DMS53 treated with DMSO at 0.1 percent for 48 hours (cell line): ENCODE measurements around the gene ZBTB7B.

ENCODE experiments used
- DNase-seq: peaks from one replicate; lab custom pipeline; 2025; ENCODE audit not compliant: unreplicated experiment; lab: John Stamatoyannopoulos, UW

Gene ZBTB7B

DNA sequence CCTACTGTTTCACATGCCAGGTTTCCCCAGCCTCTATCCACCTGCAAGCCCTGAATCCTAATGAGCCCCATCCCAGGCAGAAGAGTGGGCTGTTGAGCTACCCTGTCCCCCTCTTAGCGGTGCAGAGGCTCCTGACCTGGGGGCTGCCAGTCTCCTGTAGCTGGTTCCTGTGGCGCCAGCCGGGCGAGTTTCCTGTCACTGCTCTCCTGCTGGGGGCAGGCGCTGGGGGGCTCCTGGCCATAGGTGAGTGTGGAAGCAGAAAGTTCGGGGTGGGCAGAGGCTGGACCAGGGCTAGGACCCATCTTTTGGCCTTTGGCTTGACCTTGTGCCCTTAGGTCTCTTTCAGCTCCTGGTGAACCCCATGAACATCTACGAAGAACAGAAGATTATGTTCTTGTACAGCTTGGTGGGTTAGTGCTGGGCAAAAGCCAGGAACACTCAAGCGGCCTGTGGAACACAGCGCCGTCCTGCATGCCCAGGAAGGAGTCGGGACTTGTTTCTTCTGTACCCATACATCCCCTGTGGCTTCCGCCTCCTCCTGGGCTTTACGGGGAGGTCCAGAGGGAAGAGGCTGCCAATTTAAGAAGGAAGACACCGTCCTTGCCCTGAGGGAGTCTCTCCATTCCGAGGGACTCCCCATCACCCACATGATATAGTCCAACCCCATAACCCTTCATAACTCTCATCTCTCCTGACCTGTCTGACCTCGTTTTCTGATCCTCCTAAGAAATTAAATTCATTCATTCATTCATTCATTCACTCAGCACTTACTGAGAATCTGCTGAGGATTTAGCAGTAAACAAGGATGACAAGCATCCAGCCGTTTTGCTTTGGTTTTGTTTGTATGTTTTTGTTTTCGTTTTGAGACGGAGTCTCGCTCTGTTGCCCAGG is 32.0 kb downstream of the ZBTB7B start:
- no peak for DNase-seq

DNA sequence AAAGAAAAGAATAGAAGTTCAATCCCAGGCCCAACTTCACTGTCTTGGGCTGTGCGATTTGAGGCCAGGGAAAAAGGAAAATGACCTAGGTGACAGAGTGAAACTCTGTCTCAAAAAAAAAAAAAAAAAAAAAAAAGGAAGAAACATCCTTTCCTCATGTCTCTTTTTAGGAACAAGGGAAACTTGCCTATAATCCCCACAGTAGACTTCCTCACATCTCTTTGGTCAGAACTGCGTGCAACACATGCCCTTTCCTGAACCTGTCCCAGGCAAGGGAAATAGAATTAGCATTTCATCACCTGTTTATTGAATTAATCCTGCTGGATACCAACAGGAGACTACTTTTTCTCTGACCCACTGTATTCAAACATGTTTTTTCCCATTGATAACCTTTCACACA is 33.3 kb downstream of the ZBTB7B start:
- DNase-seq = no peak

DNA sequence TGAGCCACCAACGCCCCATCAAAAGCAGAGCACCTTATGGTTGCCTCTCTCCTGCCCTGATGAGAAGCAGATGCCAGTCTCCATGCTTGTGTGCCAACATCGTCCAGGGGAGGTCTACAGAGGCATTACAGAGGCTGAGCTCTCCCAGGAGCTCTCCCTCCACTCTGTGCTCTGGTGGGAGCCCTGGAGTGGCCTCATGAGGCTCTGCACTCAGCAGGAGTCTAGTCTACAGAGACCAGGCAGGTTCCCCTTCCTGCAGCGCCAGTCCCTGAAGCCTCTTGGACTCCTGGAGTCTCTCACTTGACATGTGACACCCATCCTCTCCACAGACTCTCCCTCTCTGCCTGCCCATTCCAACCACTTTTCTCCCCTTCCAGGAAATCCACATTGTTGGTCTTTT is 34.4 kb downstream of the ZBTB7B start:
- no peak for DNase-seq

DNA sequence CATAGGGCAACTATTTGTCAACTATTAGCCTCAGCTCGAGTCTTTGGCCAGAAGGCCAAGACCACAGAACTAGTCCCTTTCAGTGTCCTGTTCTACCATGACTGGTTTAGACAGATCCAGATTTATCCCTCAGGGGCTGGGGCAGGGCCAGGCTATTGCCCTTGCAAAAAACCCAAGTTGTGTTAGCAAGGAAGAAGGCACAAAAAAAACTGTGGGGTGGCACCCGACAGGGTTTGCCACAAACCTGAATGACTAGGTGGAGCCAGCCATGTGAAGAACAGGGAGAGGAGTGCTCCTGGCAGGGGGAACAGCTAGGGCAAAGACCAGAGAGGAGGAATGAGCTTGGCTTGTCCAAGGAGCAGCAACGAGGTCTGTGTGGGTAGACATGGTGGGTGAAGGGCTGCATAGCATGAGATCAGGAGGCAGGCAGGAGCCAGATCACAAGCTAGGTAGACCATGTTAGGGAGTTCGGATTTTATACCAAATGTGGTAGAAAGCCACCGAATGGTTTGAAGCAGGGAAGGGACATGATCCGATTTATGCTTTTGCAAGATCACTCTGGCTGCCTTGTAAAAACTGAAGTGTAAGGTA is 35.3 kb downstream of the ZBTB7B start:
- no peak for DNase-seq

DNA sequence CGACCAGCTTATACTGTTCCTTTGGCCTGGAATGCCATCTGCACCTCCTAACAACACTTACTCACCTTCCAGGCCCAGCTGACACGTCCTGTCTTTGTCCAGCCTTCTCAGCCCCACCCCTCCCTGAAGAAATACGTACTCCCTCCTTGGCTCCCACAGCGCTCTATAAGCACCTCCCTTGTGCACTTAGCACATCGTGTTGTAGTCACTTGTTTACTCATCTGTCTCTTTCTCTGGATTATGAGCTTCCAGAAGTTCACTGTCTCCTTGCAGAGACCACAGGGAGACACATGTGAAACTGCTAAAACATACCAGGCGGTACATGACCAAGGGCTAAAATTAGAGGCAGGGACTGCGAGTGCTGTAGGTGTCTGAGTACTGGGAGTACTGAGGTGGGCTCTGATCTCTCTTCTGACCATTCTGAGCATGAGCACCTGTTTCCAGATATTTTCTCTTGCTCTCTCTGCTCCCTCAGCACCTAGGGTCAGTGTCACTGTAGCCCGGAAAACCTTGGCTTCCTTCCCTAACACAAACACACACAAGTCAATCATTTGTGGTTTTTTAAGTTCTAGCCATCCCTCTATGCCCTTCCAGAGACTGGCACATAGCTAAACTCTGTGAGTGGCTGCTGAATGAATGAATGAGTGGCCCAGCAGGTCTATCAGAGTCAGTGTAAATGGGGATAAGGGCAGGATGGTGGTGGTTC is 36.2 kb downstream of the ZBTB7B start:
- DNase-seq = no peak

DNA sequence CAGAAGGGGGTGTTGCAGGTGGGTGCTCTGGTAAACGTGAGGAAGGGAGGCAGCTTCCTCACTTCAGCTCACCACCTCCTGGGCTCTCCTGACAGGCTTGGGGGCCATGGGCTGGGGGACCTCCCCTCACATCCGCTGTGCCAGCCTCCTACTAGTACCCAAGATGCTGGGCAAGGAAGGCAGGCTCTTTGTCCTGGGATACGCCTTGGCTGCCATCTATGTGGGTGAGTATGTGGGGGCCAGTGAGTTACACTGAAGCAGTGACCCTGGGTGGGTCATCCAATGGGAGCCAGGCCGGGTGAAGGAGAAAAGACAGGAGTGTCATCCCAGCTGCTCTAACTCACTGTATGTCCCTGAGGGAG is 36.7 kb downstream of the ZBTB7B start:
- DNase-seq = no peak

DNA sequence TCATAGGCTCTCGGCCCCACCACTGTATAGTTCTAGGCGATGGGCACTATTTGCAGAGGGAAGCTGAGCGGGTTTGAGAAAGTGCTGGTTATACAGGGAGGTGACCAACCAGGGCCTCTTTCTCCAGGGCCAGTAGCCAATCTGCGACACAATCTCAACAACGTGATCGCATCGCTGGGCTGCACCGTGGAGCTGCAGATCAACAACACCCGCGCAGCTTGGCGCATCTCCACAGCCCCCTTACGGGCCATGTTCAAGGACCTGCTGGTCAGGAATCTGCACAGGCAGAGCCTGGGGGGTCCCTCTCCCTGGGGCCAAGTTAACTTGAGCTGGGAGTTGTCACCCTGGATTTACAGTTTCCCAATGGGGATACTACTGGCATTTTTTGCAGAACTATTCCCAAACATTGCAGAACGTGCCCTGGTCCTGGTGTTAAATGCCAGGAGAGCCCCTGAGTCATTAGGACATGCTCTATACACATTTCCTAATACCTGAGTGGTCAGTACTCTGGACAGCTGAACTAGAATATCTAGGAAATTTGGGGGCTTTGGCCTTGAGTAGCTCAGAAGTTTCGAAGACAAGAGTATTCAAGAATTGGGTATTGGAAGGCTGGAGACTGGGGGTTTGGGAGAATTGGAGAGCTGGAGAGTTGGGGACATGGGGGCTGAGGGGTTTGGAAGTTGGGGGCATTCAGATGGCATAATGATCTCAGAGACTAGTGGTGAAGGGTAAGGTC is 37.9 kb downstream of the ZBTB7B start:
- no peak for DNase-seq

DNA sequence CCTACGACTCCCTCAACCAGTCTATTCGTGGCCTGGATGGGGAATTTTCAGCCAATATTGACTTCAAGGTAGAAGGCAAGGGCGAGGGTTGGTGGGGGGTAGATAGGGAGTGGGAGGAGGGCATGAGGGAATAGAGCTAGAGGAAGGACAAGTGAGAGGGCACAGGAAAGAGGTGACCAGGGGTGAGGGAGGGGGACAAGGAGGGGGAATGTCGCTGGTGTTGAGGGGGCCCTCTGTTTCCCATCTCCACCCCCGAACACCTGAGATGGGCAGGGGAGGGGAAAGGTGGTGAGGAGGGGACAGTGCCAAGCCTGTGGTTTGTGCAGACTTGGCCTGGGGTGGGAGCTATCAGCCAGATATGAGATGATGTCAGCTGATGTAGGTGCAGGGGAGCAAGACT is 40.2 kb downstream of the ZBTB7B start:
- DNase-seq = no peak

DNA sequence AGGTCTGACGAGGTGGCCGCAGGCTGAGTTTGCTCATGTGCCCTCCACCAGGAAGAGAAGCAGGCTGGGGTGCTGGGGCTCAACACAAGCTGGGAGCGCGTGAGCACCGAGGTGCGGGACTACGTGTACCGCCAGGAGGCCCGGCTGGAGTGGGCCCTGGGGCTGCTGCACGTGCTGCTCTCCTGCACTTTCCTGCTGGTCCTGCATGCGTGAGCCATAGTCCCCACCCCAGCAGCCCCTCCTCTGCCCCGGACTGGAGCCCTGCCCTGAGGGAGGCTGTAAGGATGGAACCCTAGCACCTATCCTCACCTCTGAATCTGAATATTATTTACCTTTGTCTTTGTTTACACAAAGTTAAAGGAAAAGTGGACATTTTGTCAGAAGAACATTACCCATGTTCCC is 40.7 kb downstream of the ZBTB7B start:
- DNase-seq = no peak

DNA sequence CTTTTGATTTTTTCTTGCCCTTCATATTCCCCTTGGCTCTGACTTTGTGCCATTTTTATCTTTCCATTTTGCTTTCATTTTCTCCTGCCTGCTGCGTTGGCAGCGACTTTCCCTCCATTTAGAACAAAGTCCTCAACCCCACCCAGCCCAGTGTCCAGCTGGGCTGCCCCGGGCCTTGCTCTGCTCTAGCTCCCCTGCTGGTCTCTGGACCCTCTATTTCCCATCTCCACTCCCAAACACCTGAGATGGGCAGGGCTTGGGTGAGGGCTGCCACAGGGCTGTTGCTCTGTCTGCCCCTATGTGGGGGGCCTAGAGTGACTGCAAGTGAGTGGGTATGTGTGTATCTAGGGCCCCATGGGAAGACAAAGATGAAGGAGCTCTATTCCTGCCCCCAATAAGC is 41.2 kb downstream of the ZBTB7B start:
- no peak for DNase-seq

DNA sequence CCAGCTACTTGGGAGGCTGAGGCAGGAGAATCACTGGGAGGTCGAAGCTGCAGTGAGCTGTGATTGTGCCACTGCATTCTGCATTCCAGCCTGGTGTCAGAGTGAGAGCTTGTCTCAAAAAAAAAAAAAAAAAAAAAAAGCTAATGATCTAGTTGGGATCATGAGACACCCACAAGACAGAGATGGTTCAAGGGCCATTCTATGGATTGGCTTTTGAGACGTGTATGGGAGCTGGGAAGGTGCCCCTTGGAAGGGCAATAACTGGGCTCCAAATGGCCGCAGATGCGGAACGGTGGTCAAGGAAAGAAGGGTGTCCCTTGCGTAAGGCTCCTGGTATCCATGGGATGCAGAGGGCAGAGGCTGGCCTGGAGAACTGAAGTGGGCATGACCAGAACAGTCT is 41.8 kb downstream of the ZBTB7B start:
- DNase-seq = no peak

DNA sequence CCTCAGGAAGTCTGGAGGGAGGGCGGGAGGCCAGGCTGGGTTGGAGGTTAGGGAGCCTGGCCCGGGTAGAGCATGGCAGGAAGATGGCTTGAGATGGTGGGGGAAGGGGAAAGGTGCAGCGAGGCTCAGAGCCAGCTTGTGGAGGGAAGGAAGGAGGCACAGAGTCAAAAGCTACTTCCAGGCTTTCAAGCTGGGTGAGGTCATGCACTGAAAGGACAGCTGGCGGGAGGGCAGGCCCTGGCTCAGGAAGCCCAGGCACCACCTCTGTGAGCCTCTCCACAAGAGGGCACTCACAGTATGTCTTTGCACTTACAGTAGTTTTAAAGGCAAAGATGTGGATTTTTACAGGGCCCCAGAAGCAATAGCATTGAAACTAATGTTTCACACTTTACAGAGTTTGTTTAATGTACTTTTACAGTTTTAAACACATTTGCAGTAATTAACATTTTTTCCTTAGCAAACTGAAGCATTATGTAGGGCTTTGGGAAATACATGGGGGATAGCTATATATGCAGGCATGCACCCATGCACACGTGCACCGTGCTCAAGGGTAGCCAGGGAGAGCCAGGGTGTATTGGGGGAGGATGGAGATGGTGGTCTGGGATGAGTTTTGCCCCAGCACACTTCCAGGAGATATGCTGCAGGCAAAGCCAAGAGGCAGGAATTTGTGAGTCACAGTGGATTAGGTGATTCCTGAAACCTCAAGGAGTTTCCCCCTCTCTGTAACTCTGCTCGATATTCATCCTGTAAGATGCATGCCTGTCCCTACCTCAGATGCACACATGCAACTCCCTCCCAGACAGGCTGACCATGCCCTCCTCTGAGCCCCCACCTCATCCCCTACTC is 42.4 kb downstream of the ZBTB7B start:
- peak; percentile 85 for DNase-seq

DNA sequence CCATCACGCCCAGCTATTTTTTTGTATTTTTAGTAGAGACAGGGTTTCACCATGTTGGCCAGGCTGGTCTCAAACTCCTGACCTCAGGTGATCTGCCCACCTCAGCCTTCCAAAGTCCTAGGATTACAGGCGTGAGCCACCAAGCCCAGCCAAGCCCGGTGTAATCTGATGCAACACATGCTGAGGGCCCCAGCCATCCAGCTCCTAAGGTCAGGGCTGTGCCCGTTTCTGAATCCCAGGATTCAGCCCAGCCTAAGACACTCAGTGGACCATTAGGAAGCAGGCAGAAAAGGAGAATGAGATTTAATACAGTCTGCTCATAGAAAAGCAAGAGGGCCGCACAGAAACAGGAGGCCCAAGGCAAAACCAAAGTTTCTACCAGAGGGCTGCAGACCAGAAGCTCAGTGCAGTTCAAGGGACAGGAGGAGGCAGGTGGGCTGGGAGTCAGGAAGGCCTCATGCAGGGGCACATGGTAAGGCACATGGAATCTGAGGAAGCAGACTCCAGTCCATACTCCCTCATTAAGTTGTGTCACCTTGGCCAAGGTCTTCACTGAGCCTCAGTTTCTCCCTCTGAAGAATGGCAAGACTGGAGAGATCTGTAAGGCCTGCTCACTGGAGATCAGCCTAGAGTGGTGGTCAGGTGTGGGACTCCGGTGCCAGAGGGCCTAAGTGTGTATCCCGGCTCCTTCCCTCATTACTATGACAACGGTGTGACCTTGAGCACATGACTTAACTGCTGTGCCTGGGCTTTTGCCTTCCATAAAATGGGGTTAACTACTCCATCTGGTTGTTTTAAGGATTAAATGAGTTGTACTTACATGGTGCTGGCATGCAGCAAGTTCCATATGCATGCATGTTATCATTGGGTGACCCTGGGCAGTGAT is 46.1 kb downstream of the ZBTB7B start:
- no peak for DNase-seq

DNA sequence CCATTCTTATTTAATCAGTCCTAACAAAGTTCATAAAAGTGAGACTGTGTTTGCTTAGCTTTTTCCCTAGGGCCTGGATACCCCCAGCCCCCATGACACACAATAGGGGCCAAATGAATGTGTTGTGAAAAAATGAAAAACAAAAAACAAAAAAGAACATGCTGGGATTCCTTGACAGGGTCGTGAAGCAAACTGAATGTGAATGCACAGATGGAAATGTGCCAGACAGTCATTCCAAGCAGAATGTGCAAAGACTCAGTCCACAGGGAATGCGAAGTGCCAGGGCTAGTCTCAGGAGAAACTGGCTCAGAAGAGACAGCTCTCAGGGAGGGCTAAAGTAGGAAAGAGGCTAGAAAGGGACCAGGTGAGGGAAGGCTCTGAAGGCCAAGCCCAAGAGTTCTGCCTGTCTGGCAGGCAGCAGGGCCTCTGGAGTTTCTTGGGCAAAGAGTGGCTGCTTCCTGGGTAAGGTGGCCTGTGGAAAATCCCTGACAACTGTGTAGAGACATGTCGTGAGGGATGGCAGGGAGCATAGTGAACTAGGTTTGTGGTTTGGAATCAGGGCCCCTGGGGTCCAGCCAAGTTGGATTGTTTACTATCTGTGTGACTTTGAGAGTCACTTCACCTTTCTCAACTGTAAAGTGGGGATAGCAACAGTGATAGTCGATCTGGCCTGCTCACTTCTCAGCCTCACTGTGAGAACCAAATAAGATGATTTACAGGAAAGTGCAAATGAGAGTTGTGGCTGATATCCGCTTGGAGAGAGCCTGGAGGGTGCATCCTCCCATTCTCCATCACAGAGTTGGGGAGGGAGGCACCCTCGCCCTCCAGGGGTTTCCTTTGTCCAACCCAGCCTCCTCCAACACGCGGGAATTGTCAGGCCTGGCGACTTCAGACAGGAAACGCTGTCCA is 47.3 kb downstream of the ZBTB7B start:
- no peak for DNase-seq

DNA sequence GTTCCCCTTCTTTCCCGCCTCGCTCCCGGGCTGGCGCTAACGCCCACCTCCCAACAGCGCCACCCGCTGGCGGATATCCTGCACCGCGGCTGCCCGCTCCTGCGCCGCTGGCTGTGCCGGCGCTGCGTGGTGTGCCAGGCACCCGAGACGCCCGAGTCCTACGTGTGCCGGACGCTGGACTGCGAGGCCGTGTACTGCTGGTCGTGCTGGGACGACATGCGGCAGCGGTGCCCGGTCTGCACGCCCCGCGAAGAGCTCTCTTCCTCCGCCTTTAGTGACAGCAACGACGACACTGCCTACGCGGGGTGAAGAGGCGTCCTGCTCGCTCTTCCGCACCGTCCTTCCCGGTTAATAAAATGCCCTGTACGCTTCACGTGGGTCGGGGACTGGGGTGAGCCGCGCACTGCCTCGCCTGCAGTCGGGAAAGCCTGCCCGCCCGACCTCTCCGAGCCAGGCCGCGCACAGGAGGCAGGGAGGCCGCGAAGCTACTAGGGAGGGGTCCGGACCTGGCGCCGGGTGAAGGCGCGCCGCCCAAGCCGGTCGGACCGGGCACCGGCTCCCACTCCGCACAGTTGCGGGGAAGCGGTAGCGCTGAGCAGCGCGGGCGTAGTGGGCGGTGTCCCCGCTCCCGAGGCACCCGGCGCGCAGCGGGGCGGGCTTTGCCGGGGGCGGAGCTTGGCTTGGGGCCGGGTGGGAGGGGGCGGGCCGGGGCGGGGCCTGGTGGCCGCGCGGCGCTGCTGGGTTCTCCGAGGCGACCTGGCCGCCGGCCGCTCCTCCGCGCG is 48.1 kb downstream of the ZBTB7B start, which contains the start of gene ADAM15:
Gene ADAM15, plus strand, starts transcription at position 757 of the 782 bp plus-strand sequence. CDS start 71 bp downstream, outside the sequence.
- peak; percentile 91 for DNase-seq

DNA sequence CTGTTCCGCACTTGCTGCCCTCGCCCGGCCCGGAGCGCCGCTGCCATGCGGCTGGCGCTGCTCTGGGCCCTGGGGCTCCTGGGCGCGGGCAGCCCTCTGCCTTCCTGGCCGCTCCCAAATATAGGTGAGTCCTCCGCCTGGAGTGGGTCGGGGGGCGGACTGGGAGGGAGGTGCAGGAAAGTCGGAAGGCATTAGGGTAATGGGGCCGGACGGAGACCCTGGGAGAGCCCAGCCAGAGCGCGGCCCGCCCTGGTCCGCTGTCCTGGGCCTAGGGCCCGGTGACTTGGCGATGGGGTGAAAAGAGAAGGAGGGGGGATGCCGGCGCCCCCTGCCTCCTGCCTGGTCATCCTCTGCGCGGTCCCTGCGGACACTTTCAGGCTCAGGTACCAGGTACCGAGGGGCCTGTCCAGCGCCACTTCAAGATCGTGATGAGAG is 48.8 kb downstream of the ZBTB7B start:
- no peak for DNase-seq

DNA sequence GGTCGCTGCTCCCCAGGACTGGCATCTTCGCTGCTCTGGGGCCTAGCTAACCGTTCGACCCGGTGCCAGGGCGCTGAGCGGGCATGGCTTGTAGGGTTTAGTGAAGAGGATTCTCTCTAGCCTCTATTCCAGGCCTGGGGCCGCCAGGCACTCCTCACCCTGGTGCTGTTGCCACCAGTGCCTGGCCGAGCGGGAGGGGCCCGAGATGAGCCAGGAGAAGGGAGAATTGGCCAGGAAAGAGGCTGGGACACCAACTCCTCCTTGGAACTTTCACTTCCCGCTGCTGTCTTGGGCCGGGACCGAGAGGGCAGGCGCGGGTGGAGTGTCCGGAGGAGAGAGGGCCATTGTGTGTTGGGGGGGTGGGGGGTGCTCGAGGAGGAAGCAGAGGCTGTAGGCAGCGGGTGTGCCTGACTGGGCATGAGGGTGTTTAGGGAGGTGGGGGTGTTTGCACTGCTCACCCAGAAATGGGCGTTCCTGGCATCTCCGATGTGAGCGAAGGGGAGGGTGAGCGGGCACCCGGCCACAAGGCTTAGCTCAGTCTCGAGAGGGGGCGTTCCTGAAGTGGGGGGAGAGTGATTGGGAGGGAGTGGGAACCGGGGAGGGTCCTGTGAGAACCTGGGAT is 49.3 kb downstream of the ZBTB7B start:
- DNase-seq = no peak
